Measurements from ENCODE around the gene FUT2. TPM values are rescaled to one million over a fixed set of nuclear protein-coding genes. Genes with fewer than 3 reads are reported as not detected.

The FUT2 gene
- total and polyA plus RNA-seq, 10 of the 15 experiments (the other 5 are each of a cell fraction or from before 2014, with no cell fraction given) = 0.02 to 0.13 (median 0.07) TPM; not detected in 7

DNA sequence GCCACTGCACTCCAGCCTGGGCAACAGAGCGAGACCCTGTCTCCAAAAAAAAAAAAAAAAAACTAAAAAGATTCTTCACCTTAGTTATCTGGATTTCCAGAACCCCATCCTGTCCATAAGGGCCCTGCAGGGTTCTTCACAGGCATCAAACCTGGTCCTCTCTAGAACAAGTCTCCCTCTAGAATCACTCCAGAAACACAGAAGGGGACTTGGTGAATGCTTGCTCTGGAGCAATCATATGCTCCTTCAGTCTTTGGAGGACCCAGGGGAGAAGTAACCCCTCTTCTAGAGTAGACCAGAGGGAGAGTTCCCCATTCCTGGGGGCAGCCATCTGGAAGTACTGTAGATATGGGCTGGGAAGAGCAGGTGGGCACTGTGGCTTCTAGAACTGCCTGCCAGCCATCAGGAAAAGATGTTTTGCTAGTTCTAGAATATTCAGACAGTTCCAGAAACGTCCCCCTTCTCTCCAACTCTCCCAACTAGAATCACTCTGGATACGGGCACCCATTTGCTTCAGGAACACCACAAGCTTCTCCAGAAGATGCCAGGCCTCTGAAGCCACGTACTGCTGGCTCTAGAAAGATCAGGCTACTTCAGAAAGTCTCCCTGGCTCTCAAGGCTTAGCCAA lies 53.9 kb downstream of the FUT2 start:
- CTCF ChIA-PET = no interaction called here
- 16% methylated on average over 3 of the region's 4 CpGs for WGBS (ENCODE audit: insufficient coverage, insufficient replicate concordance, low lambda C conversion rate, missing lambda C conversion rate)
- POLR2A ChIA-PET = no interaction called here
- Histone ChIP-seq H3K9me3 (replicated peaks; ENCODE audit: control insufficient read depth, insufficient read depth, low read length) (peaks cover 2% of the 10 kb centered on the region; the same call in 1 of the 3 replicates), H3K4me2 (ENCODE audit: control insufficient read depth, insufficient read depth) (no peak overlapping the region), H2AFZ (ENCODE audit: control insufficient read depth, low read depth, low read length) (no peak overlapping the region), H3K4me1 (ENCODE audit: control insufficient read depth, insufficient read depth, low read length) (no peaks in the 10 kb centered on the region), H3K9ac (ENCODE audit: control insufficient read depth, insufficient read depth, low read length) (no peak overlapping the region), H3K36me3 (ENCODE audit: control insufficient read depth in 2 of 2, insufficient read depth in 2 of 2, low read length in 1 of 2) (no peaks in the 10 kb centered on the region), H3K79me2 (ENCODE audit: control insufficient read depth, insufficient read depth, low read length) (no peaks in the 10 kb centered on the region), H3K4me3 (no peak overlapping the region), H4K20me1 (ENCODE audit: control insufficient read depth, insufficient read depth) (no peaks in the 10 kb centered on the region), H3K27ac (ENCODE audit: control insufficient read depth, insufficient read depth) (no peak overlapping the region), H3K27me3 (replicated peaks in 1 of 2; ENCODE audit: control insufficient read depth in 2 of 2, insufficient read depth in 2 of 2, low read length in 1 of 2) (peaks cover 2 to 6% of the 10 kb centered on the region in 2 experiments; a peak in 3 of 4 replicates)
- DNase-seq (ENCODE audit: low read depth, low spot score) = no peak
- ATAC-seq = no peak
- in situ Hi-C loops (cut with MboI) = no loop called here
- FAIRE-seq = no peak
- no TSS peak for BruUV-seq (replicated peaks)
- no peak for TF ChIP-seq NFYB (IDR thresholded peaks at IDR 0.05; ENCODE audit: insufficient read depth, low read depth, low read length)
- TF ChIP-seq, protein P1, sequence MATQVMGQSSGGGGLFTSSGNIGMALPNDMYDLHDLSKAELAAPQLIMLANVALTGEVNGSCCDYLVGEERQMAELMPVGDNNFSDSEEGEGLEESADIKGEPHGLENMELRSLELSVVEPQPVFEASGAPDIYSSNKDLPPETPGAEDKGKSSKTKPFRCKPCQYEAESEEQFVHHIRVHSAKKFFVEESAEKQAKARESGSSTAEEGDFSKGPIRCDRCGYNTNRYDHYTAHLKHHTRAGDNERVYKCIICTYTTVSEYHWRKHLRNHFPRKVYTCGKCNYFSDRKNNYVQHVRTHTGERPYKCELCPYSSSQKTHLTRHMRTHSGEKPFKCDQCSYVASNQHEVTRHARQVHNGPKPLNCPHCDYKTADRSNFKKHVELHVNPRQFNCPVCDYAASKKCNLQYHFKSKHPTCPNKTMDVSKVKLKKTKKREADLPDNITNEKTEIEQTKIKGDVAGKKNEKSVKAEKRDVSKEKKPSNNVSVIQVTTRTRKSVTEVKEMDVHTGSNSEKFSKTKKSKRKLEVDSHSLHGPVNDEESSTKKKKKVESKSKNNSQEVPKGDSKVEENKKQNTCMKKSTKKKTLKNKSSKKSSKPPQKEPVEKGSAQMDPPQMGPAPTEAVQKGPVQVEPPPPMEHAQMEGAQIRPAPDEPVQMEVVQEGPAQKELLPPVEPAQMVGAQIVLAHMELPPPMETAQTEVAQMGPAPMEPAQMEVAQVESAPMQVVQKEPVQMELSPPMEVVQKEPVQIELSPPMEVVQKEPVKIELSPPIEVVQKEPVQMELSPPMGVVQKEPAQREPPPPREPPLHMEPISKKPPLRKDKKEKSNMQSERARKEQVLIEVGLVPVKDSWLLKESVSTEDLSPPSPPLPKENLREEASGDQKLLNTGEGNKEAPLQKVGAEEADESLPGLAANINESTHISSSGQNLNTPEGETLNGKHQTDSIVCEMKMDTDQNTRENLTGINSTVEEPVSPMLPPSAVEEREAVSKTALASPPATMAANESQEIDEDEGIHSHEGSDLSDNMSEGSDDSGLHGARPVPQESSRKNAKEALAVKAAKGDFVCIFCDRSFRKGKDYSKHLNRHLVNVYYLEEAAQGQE (IDR thresholded peaks at IDR 0.05; ENCODE audit: low read depth, low read length) = no peak
- no peak for TF ChIP-seq MEF2B (IDR thresholded peaks at IDR 0.05; ENCODE audit: partially characterized antibody, poor library complexity, severe bottlenecking)
- TF ChIP-seq, protein P2, sequence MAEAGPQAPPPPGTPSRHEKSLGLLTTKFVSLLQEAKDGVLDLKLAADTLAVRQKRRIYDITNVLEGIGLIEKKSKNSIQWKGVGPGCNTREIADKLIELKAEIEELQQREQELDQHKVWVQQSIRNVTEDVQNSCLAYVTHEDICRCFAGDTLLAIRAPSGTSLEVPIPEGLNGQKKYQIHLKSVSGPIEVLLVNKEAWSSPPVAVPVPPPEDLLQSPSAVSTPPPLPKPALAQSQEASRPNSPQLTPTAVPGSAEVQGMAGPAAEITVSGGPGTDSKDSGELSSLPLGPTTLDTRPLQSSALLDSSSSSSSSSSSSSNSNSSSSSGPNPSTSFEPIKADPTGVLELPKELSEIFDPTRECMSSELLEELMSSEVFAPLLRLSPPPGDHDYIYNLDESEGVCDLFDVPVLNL (IDR thresholded peaks at IDR 0.05; ENCODE audit: low read depth, low read length) = no peak
- no peak for TF ChIP-seq ZBTB40 (IDR thresholded peaks at IDR 0.05; ENCODE audit: borderline replicate concordance)
- TF ChIP-seq, protein P3, sequence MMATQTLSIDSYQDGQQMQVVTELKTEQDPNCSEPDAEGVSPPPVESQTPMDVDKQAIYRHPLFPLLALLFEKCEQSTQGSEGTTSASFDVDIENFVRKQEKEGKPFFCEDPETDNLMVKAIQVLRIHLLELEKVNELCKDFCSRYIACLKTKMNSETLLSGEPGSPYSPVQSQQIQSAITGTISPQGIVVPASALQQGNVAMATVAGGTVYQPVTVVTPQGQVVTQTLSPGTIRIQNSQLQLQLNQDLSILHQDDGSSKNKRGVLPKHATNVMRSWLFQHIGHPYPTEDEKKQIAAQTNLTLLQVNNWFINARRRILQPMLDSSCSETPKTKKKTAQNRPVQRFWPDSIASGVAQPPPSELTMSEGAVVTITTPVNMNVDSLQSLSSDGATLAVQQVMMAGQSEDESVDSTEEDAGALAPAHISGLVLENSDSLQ (IDR thresholded peaks at IDR 0.05) = no peak
- no peak for TF ChIP-seq TAF1 (IDR thresholded peaks at IDR 0.05; ENCODE audit: borderline replicate concordance, low read depth, low read length)
- SMC1A ChIA-PET (ENCODE audit: uncharacterized antibody, unreplicated experiment) = no interaction called here
- RAD21 ChIA-PET (ENCODE audit: unreplicated experiment) = no interaction called here
- intact Hi-C loops (cut with micrococcal nuclease; ENCODE audit: unreplicated experiment) = no loop called here

Measured in GM12878 (cell line).